Suprapubic skin (tissue), 4 donors: Measurements from ENCODE around the gene SATL1. TPM values are rescaled to one million over a fixed set of nuclear protein-coding genes. Genes with fewer than 3 reads are reported as not detected.
"Not testable (repeated sequence)": the region's sequence is repeated elsewhere in the genome, so short reads cannot be mapped to it uniquely, and the experiment has no call there.

Source experiments
- DNase-seq, 2 donors: peaks; one replicate each; pipeline ENCODE4 v3.0.0-alpha.2; 2019; ENCODE audit warnings: low spot score in 2 of 2
- H3K27ac ChIP-seq: fragments of 200-600 bp; sonication (generic); one replicate; pipeline ENCODE4 v1.5.1; 2019
- H3K27me3 ChIP-seq: fragments of 200-600 bp; sonication (generic); one replicate; pipeline ENCODE4 v1.5.1; 2019
- H3K36me3 ChIP-seq: fragments of 200-600 bp; sonication (generic); one replicate; pipeline ENCODE4 v1.5.1; 2019
- H3K4me1 ChIP-seq: fragments of 200-600 bp; sonication (generic); one replicate; pipeline ENCODE4 v1.5.1; 2019
- H3K4me3 ChIP-seq: fragments of 200-600 bp; sonication (generic); one replicate; pipeline ENCODE4 v1.5.1; 2019; ENCODE audit warnings: mild to moderate bottlenecking
- H3K9me3 ChIP-seq: fragments of 200-600 bp; sonication (generic); one replicate; pipeline ENCODE4 v1.5.1; 2019
- EP300 ChIP-seq: sonication (generic); formaldehyde crosslinking; IDR thresholded peaks from one replicate; pipeline ENCODE4 v1.6.1; 2017; ENCODE audit warnings: antibody characterized with exemption
- POLR2A ChIP-seq, 2 donors: fragments of 450-650 bp; IDR thresholded peaks; one replicate each; pipeline ENCODE4 v1.6.1; 2017; ENCODE audit warnings: antibody characterized with exemption in 2 of 2, mild to moderate bottlenecking in 2 of 2, moderate library complexity in 2 of 2
- POLR2AphosphoS5 ChIP-seq, 3 donors: sonication (generic); formaldehyde crosslinking; IDR thresholded peaks; one replicate each; pipeline ENCODE4 v1.6.1; 2017; ENCODE audit warnings: antibody characterized with exemption in 3 of 3
- WGBS: methylation state at CpG from one replicate; pipeline ENCODE4 v1.1.5; 2018; 5-methylcytosine and 5-hydroxymethylcytosine counted together
- total RNA-seq, 4 donors: library from RNA; depleted of rRNA; stranded (reverse); fragments of >200 nt; gene quantifications; one replicate each; pipeline ENCODE4 v1.1.0, GENCODE V29; 2016
- TF ChIP-seq, protein P1 (sequence below), 2 donors: fragments of 200-600 bp in 1 of 2; fragments of 450-650 bp in 1 of 2; sonication (generic) in 1 of 2; IDR thresholded peaks; one replicate each; pipeline ENCODE4 v1.5.1; 2016 to 2019; ENCODE audit warnings: antibody characterized with exemption in 2 of 2, mild to moderate bottlenecking in 1 of 2, moderate library complexity in 1 of 2

The SATL1 gene
- total RNA-seq, 4 donors from 2014 or later, result 0.16 to 0.45 TPM; not detected in 2

DNA sequence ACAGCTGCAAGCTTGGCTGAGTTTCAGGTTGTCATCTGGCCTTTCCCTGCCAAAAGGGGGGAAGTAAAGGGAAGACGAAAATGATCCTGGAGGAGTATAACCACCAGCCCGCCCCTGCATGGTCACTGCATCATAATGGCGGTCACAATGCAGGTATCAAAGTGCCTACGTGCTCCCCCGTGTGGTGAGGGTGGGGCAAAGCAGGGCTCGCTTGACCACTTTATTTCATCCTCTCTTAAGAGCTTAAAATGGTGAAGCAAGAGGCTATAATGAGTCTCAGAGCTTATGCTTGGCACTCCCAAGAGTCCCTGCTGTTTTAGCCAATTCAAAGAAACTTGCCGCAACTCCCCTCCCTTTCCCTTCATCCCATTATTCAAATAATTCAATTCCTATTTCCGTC, 134.3 kb downstream of the SATL1 start:
- Histone ChIP-seq H3K4me1 (no peaks in the 10 kb centered on the region), H3K4me3 (no peak overlapping the region), H3K9me3 (no peaks in the 10 kb centered on the region), H3K27ac (no peak overlapping the region), H3K27me3 (no peaks in the 10 kb centered on the region), H3K36me3 (no peaks in the 10 kb centered on the region)
- TF ChIP-seq POLR2AphosphoS5 (IDR thresholded peaks at IDR 0.05) (no peak), POLR2A (IDR thresholded peaks at IDR 0.05) (no peak), EP300 (no peak)
- TF ChIP-seq, protein P1, sequence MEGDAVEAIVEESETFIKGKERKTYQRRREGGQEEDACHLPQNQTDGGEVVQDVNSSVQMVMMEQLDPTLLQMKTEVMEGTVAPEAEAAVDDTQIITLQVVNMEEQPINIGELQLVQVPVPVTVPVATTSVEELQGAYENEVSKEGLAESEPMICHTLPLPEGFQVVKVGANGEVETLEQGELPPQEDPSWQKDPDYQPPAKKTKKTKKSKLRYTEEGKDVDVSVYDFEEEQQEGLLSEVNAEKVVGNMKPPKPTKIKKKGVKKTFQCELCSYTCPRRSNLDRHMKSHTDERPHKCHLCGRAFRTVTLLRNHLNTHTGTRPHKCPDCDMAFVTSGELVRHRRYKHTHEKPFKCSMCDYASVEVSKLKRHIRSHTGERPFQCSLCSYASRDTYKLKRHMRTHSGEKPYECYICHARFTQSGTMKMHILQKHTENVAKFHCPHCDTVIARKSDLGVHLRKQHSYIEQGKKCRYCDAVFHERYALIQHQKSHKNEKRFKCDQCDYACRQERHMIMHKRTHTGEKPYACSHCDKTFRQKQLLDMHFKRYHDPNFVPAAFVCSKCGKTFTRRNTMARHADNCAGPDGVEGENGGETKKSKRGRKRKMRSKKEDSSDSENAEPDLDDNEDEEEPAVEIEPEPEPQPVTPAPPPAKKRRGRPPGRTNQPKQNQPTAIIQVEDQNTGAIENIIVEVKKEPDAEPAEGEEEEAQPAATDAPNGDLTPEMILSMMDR (IDR thresholded peaks at IDR 0.05), result no peak
- DNase-seq, result no peak
- WGBS, result 49% methylated on average over 8 of the region's 8 CpGs

DNA sequence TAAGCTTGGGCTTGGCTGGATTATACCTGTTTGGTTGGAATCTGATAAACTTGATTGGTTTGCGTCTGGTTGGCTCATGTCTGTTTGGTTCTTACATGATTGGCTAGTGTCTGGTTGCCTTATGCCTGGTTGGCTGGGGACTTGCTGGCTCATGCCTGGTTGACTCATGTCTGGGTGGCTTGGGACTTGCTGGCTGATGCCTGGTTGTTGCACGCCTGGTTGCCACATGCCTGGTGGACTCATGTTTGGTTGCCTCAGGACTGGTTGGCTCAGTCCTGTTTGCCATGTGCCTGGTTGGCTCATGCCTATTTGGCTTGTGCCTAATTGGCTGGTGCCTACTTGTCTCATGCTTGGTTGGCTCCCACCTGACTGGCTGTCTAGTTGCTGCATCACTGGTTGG, 135.4 kb downstream of the SATL1 start:
- TF ChIP-seq, protein P1 (IDR thresholded peaks at IDR 0.05), result no peak
- no peak for TF ChIP-seq POLR2A (IDR thresholded peaks at IDR 0.05)
- TF ChIP-seq POLR2AphosphoS5 (IDR thresholded peaks at IDR 0.05), result no peak
- no peak for TF ChIP-seq EP300
- Histone ChIP-seq H3K27ac (no peak overlapping the region), H3K4me1 (no peaks in the 10 kb centered on the region), H3K27me3 (no peaks in the 10 kb centered on the region), H3K9me3 (no peaks in the 10 kb centered on the region), H3K4me3 (no peak overlapping the region), H3K36me3 (no peaks in the 10 kb centered on the region)
- no peak for DNase-seq
- 65% methylated on average over 2 of the region's 2 CpGs for WGBS

DNA sequence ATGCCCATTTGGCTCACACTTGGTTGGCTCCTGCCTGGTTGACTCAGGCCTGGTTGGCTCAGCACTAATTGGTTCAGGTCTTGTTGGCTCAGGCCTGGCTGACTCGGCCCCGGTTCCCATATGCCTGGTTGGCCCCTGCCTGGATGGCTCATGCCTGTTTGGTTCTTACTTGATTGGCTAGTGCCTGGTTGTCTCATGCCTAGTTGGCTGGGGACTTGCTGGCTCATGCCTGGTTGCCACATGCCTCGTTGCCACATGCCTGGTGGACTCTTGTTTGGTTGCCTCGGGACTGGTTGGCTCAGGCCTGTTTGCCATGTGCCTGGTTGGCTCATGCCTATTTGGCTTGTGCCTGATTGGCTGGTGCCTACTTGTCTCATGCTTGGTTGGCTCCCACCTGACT, 136.2 kb downstream of the SATL1 start:
- WGBS, result 67% methylated on average over 4 of the region's 4 CpGs
- Histone ChIP-seq H3K36me3 (no peaks in the 10 kb centered on the region), H3K27ac (no peak overlapping the region), H3K27me3 (no peaks in the 10 kb centered on the region), H3K4me1 (no peaks in the 10 kb centered on the region), H3K9me3 (no peaks in the 10 kb centered on the region), H3K4me3 (no peak overlapping the region)
- peak in 1 of 2 donors; percentile 61 for DNase-seq
- no peak for TF ChIP-seq EP300
- TF ChIP-seq POLR2A (IDR thresholded peaks at IDR 0.05), result no peak
- TF ChIP-seq, protein P1 (IDR thresholded peaks at IDR 0.05), result no peak
- TF ChIP-seq POLR2AphosphoS5 (IDR thresholded peaks at IDR 0.05), result no peak

DNA sequence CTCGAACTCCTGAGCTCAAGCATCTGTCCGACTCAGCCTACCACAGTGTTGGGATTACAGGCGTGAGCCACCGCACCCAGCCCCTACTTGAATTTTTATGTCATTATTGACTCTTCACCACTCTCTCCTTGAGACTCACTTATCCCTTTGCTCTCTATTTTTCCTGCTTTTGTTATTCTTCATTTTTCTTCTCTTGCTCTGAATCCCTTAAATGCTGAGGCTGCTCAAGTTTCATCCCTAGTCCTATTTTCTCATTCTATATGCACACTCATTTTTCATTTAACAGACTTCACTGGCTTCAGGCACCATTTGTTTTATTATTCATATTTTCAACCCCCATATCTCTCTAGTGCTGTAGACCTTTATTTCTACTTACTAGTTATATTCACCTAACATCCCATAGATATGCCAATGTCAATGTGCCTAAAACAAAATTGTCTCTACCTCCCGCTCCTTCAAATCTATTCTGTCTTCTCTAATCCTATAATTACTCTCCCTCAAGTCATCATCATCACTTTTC, 154.2 kb downstream of the SATL1 start:
- H3K36me3 ChIP-seq, result no peaks in the 10 kb centered on the region
- H3K4me3 ChIP-seq, result no peak overlapping the region
- H3K27ac ChIP-seq, result no peak overlapping the region
- 83% methylated on average over 5 of the region's 5 CpGs for WGBS
- TF ChIP-seq EP300 (no peak), POLR2A (IDR thresholded peaks at IDR 0.05) (no peak), POLR2AphosphoS5 (IDR thresholded peaks at IDR 0.05) (no peak)
- TF ChIP-seq, protein P1 (IDR thresholded peaks at IDR 0.05), result no peak
- DNase-seq, result no peak
- no peaks in the 10 kb centered on the region for H3K9me3 ChIP-seq
- no peaks in the 10 kb centered on the region for H3K4me1 ChIP-seq
- H3K27me3 ChIP-seq, result no peaks in the 10 kb centered on the region

DNA sequence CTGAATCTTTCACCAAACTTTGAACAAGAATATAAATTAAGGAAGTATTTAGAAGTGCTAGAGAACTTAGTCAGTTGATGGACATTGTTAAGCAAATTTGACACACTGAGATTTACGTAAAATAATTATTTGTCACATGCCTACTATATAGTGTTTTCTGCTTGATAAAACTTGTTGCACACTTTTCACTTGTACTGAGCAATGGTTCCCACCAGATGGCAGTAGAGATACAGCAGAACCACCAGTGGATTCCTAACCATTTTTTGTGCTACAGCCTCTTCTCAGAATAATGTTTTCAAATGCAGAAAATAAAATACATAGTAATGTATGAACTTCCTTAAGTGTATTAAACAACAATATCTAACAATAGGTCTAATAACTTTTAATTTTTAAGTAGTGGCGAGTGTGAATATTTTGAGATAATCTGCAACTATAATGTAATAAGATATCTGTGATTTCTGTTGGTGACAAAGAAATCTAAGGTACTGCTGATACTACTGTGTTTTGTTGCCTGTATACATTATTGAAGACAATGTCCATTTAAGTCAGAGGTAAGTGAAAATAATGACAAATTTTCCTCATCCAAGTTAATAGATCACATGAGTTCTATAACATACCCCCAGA, 158.7 kb downstream of the SATL1 start:
- H3K9me3 ChIP-seq, result no peaks in the 10 kb centered on the region
- TF ChIP-seq, protein P1 (IDR thresholded peaks at IDR 0.05), result peak; percentile 31 to 54
- TF ChIP-seq EP300, result no peak
- 48% methylated on average over 2 of the region's 2 CpGs for WGBS
- H3K36me3 ChIP-seq, result no peaks in the 10 kb centered on the region
- DNase-seq, result no peak
- no peaks in the 10 kb centered on the region for H3K4me1 ChIP-seq
- H3K27ac ChIP-seq, result no peak overlapping the region
- H3K27me3 ChIP-seq, result no peaks in the 10 kb centered on the region
- H3K4me3 ChIP-seq, result no peak overlapping the region

DNA sequence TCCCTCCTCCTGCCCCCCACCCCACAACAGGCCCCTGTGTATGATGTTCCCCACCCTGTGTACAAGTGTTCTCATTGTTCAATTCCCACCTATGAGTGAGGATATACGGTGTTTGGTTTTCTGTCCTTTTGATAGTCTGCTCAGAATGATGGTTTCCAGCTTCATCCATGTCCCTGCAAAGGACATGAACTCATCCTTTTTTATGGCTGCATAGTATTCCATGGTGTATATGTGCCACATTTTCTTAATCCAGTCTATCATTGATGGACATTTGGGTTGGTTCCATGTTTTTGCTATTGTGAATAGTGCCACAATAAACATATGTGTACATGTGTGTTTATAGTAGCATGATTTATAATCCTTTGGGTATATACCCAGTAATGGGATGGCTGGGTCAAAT, 166.3 kb downstream of the SATL1 start:
- H3K9me3 ChIP-seq, H3K27me3 ChIP-seq, H3K36me3 ChIP-seq, DNase-seq, H3K4me3 ChIP-seq, H3K4me1 ChIP-seq, H3K27ac ChIP-seq: not testable (repeated sequence)
- 100% methylated on average over 1 of the region's 1 CpG for WGBS
